DMS114 treated with DMSO at 0.1 percent for 48 hours (cell line): ENCODE results near the gene ZNF444.
A peak's percentile ranks its signal among the peaks of the same experiment; 100 is the strongest.
"Not testable (repeated sequence)": the region's sequence is repeated elsewhere in the genome, so short reads cannot be mapped to it uniquely, and the experiment has no call there.

Experiments
- DNase-seq: peaks from one replicate; lab custom pipeline; 2025; ENCODE audit not compliant: unreplicated experiment; lab: John Stamatoyannopoulos, UW

ZNF444 gene

DNA sequence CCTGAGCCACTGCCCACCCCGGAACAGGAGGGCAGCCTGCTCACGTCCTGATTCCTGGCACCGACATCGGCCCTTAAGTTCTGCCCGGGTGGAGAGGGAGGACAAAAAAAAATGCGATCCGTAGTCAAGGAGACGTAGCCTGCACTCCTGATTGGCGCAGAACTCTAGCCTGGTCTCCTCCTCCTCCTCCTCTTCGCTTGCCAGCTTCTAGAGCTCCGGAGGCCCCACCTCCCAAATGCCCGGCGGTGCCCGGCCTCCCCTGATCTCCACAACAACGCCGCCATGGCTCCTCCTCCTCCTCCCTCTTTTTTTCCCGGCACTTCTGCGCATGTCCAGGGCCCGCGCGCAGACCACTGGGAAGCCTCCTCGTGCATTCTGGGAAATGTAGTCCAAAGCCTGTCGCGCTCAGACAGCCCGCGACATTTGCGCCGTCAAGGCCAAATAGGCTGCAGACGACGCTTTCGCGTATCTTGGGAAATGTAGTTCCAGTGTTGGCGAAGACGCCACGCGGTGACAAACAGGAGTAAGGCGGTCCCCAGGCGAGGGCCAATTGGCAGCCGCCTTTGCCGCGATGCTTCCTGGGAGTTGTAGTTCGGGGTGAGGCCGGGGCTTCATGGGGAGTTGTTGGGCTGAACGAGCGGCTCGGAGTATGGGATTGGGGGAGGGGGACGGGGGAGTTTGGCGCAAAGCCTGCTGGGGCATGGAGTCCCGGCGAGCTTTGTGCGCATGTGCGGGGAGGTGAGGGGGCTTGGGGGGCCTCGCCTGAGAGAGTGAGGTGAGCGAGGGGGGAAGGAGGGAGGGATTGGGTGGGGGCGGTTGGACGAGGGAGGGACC, at the start of gene ZNF444:
TSS of gene ZNF444 (plus strand) at position 705 of the 834 bp plus-strand sequence. CDS start 5,625 bp downstream, outside the sequence.
- peak; percentile 100 for DNase-seq

DNA sequence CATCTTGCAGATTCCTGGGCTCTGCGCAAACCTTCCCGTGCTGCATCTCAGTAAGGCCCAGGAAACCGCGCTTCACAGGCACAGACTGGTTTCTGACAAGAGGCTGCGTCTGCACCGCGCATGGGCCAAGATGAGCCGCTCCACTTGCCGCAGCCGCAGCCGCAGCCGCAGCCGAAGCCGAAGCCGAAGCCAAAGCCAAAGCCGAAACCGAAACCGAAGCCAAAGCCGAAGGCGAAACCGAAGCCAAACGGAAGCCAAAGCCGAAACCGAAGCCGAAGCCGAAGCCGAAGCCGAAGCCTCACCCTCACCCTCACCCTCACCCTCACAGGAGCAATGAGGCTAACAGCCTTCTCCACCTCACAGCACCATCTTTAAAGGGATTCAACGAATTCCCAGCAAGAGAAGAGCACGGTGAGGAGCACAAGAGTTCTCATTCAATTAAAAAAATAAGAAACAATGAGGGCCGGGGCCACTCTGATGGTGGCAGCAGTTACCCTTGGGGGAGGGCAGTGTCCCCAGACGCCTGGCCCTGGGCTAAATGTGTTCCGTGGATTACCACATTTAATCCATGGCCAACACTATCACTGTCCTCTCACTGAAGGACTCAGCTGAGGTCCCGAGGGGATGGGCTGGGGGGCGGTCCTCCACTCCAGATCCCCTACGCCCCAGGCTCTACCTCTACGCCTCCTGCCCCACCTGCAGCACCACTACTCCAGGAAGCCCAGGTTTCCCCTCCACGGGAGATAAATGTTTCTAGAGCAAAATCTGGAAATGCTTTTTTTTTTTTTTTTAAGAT, 49.1 kb upstream of the ZNF444 start:
- peak; percentile 33 for DNase-seq

DNA sequence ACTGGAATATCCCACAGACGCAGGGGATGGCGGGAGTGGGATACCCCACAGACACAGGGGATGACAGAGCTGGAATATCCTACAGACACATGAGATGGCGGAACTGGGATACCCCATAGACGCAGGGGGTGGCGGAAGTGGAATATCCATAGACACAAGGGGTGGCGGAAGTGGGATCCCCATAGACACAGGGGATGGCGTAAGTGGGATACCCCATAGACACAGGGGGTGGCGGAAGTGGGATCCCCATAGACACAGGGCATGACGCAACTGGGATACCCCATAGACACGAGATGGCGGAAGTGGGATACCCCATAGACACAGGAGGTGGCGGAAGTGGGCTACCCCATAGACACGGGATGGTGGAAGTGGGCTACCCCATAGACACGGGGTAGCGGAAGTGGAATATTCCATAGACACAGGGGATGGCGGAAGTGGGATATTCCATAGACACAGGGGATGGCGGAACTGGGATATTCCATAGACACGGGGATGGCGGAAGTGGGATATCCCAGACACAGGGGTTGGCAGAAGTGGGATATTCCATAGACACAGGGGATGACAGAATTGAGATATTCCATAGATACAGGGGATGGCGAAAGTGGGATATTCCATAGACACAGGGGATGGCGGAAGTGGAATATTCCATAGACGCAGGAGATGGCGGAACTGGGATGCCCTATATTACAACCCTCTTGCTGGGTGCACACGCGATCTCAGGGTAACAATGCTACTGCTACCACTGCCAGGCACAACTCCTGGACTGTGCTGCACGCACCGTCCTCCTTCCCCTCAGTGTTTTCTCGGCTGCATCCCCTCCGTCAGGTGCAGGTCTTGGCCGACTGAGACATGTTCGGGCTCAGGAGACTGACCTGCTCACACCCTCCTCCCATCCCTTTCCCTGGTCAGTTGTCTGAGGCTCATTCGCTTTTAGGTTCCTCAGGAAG, 48.1 kb upstream of the ZNF444 start:
- DNase-seq: no peak

DNA sequence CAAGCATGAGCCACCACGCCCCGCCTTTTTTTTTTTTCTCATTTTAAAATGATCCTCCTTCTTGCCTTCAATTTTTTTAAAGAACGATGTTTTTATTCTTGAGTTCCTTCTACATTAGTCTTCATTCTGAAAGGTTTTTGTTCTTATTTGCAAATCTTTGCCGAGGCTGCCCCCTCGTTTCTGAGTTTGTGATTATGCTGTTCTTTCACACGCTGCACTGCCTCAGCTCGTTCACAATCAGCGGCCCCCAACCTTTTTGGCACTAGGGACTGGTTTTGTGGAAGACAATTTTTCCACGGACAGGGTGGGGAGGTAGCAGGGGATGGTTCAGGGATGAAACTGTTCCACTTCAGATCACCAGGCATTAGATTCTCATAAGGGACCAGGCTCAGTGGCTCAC, 46.6 kb upstream of the ZNF444 start:
- DNase-seq: no peak

DNA sequence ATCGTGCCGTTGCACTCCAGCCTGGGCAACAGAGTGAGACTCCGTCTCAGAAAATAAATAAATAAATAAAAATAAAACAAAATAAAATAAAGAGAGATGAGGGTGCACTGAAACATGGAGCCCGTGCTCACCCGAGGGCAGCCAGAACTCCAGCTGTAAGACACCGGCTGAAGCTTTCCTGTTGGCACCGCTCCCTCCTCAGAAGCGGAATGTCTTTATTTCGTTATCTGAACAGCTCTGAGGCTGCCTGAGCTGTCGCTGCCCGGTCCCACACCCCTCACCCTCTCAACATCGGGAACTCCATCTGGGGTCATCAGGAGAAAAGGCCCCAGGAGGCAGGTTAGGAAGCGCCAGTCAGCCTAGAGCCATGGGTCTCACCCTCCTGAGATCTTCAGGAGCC, 44.4 kb upstream of the ZNF444 start:
- DNase-seq: no peak

DNA sequence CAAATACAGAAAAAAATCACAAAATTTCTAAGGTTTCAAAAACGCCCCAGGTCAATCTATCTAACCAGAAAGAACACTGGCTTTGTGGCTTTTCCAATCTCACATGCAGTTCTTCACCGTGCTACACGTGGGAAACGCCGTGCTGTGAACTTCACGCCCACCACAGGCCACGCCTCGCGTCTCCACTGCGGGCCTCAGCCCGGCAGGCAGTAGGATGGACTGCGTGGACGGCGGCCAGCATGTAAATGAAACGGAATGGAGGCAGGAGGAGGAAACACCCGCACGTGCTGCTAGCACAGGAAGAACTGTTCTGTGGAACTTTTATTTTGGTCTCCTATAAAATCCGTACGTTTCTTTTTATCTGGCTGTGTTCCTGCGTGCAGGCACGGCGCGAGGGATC, 43.8 kb upstream of the ZNF444 start:
- DNase-seq: no peak

DNA sequence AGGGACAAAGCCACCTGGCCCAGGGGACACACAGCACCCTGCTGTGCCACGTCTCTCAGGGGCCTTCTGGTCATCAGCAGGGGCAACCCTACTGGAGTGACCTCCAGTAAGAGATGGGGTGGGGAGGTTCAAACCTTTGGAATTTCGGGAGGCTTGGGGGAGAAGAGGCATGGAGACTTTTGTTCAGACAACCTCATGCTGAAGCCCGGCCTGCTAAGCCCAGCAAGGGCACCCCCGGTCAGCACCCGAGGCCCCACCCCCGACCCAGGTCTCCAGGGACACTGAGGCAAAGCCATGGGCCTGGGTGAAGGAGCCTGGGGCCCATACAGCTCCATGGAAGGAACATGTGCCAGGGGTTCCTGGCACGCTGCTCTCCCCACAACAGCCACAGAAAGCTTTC, 43.3 kb upstream of the ZNF444 start:
- DNase-seq: no peak

DNA sequence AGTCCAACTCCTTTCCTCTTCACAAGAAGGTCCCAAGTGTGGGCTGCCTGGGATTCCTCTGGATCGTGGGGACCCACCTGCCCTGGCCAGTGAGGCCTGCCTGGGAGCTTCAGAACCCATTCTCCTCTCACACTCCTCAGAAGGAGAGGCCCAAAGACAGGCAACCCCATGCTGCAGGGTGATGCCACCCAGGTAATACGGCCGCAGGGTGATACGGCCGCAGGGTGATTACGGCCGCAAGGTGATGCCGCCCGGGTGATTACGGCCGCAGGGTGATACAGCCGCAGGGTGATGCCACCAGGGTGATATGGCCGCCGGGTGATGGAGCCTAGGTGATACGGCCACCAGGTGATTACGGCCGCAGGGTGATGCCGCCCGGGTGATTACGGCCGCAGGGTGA, 42.9 kb upstream of the ZNF444 start:
- DNase-seq: not testable (repeated sequence)

DNA sequence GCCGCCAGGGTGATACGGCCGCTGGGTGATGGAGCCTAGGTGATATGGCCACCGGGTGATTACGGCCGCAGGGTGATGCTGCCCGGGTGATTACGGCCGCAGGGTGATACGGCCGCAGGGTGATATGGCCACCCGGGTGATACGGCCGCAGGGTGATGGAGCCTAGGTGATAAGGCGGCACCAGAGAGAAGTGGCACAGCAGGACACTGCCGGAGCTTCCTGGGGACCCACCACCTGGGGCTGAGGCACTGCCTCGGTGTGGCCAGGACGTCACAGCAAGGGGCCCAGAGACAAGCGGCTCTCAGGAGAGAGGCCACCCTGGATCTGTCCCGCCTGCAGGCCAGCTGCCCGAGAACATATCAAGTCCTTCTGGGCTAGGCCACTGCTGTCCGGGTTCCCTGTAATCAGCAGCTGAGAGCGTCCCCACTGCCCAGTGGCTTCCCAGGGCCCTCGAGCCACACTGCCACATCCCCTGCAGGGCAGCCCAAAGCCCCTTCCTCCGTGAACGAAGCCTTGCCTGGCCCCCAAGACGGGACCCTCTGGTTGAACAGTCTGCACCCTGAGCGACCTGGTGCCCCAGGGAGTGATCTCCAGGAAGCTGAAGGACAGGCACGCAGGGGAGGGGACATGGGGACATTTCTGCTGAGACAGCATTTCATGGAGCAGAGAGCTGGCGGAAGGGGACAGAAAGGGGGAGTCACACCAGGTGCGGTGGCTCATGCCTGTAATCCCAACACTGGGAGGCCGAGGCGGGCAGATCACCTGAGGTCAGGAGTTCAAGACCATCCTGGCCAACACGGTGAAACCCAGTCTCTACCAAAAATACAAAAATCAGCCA, 42.1 kb upstream of the ZNF444 start:
- no peak for DNase-seq

DNA sequence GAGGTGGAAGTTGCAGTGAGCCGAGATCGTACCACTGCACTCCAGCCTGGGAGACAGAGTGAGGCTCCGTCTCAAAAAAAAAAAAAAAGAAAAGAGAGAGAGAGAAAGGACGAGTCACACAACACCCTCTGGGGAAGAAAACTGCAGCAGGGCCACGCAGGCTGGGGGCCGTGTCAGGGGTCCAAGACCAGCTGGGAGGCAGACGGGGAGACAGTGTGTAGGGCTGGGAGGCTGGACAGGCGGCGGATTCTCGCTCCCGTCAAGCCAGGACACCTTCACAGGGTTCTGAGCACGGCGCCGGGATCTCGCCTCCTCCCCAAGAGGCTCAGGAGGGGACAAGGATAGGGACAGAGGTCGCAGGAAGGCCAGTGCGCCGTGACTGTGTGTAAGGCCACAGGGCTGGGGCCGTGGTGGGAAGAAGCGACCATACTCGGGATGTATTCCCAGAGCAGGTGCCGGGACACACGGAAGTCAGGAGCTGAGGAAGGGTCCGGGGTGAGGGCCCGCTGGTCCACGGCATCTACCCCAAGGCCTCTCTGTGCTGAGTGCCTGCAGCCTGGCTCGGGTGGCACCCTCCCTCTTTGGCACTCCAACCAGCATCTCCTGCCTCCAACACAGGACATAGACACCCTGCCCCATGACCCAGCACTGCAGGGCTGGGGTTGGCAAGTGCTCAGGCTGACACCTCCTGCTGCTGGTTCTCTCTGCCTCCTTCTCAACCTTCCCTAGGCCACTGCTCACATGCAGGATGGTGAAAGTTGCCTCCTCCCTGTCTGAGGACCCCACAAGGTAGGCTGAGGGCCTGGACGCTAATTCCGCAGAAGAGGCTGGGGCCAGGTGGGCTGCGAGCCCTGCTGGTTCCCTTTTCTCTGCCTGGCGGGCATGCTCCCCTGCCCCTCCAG, 41.2 kb upstream of the ZNF444 start:
- DNase-seq: no peak

DNA sequence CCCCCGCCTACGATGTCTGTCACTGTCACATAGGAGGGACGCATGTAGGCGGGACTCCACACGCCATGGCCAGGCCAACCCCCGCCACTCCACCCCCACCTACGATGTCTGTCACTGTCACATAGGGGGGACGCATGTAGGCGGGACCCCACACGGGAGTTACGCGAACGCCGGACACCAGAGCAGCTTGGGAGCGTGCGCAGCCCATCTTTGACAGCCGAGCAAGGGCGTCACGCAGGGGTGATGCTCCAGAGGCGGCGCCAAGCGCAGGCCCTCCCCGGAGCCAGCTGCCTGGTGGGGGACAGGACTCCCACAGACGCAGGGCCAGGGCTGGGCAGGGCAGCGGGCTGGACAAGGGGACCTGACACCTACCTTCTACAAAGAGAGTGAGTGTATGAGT, 40.0 kb upstream of the ZNF444 start:
- DNase-seq: no peak

DNA sequence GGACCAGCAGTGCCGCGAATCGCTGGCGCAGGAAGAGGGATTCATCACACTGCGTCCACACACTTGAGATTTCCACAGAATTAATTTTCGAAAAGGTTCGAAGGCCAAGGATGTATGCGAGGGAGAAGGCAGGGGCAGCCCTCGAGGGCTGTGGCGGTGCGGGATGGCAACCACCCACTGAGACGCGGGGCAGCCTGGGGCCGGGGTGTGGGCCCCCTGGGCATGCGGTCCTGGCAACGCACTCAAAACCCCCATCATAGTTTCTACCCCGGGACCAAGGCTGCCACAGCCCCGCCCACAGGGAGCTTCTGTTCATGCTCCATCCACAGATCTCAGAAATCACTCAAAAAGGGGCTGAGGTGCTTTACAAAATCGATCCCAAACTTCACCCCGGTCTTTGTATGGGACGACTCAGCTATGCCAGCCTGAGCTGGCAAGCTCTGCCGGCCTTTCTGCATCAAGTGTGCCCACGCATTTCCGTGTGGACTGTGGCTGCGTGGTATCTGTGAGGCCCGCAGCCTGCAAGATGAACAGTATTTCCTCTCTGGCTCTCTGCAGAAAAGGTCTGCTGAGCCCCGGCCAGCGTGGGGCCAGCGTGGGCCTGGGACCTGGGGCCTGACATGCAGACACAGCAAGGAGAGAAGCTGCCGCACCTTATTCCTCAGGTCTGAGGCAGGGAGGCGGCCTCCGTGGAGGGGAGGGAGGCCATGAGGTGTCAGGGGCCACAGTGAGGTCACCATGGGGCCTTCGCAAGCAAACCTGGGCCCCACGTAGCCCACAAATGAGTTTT, 39.1 kb upstream of the ZNF444 start:
- DNase-seq: no peak

DNA sequence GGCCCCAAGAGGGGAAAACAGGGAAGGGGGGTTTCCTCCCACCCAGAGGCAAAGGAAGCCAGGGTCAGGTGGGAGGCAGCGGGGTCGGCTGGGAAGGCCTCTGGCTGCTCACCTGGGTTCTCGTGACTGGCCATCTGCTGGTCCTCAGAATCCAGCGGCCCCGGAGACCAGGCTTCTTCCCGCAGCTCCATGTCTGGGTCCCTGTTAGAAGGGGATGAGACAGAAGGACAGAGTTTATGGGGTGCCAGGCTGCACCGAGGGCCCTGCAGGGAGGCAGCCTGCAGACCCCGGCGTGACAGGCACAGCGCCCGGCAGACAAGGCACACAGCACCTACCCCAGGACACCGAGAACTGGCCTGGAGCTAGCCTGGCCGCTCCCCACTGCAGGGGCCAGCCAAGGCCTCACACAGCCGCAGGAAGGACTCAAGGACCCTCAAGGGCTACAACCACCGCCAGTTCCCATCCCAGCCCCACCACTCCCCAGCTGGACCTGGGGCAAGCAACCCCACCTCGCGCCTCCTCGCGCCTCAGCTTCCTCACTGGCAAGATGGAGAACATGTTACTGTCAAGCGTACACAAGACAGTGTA, 38.0 kb upstream of the ZNF444 start:
- DNase-seq: no peak

DNA sequence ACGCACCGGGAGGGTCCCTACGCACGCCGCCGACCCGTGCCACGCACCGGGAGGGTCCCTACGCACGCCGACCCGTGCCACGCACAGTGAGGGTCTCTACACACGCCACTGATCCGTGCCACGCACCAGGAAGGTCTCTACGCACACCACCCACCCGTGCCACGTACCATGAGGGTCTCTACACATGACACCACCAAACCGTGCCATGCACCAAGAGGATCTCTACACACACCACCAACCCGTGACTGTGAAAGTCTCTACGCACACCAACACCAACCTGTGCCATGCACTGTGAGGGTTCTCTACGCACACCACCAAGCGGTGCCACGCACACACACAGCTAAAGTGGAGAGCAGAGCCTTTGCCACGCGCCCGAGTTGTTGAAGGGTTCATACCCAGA, 36.7 kb upstream of the ZNF444 start:
- DNase-seq: no peak

DNA sequence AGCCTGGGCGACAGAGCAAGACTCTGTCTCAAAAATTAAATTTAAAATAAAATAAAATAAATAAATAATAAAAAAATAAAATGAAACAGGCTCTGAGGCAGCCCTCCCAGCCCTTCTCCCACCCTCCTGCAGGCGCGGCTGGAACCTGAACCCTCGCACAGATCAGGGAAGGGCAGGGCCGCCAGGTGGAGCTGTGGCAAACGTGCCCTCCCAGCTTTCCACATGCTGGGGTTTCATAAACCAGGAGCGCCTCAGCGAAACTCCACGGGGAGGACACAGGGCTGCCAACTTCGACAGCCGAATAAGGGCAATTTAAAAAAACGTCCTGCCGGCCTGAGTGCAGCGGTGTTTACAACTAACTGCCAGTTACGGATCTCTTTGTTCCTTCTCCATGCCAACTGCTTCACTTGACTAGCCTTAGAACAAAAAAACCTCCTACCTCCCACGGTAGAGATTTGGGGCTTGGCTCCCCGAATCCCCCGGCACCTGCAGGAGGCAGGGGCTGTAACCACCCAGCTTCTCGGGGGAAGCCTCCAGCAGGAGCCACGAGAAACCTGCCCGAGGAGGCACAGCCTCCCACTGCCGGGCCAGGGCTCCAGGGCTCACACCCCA, 35.9 kb upstream of the ZNF444 start:
- DNase-seq: no peak

DNA sequence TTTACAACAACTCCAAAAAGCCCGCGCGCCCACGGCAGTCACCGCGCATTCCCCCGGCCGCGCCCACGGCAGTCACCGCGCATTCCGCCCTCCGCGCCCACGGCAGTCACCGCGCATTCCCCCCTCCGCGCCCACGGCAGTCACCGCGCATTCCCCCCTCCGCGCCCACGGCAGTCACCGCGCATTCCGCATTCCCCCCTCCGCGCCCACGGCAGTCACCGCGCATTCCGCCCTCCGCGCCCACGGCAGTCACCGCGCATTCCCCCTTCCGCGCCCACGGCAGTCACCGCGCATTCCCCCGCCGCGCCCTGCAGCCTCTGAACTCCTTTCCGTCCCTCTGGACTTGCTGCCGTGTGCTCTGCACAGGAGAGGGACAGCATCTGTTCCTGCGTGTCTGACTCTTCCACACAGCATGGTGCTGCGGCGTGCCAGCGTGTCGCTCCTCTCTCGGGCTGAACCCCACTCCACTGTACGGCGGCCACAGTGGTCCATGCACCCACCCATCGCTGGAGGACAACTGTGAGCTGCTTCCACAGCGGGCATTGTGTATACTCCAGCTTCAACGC, 35.2 kb upstream of the ZNF444 start:
- DNase-seq: not testable (repeated sequence)

DNA sequence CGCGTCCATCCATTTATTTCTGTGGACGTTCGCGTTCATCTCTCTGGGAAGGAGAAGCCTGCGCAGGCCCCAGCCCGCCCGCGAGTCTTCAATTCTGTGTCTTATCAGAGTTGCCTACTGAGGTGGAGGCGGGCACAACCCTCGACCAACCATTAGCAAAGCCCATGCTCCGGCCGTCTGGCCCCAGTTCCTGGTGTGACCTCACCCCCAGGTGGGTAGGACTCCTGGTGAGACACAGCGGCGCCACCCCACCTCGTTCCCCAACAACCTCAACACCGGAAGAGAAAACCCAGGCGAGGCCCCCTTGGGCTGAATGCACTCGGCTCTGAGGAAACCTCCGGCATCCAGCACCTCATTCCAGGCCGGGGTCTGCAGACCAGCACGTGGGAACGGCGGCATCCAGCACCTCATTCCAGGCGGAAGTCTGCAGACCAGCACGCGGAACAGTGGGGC, 34.7 kb upstream of the ZNF444 start:
- DNase-seq: no peak
